Islet of Langerhans (tissue), 1 donor: ENCODE results near the gene BMP2K.

Experiments used
- FAIRE-seq: peaks from one replicate; lab custom pipeline; 2011; peaks lifted over from hg19 to GRCh38; lab: Jason Lieb, UNC

The BMP2K gene

GRCh38 chr4:78776079-78776728 is at the start of gene BMP2K:
Gene BMP2K (plus strand): TSS chr4:78776350. CDS start chr4:78776544, 194 bp downstream.
- no peak for FAIRE-seq

GRCh38 chr4:78726546-78726945 is 49.6 kb upstream of the BMP2K start:
- FAIRE-seq = no peak

- no peak for FAIRE-seq
Observed at GRCh38 chr4:78732332-78733104, 43.6 kb upstream of the BMP2K start.

- no peak for FAIRE-seq
Observed at GRCh38 chr4:78734441-78735162, 41.5 kb upstream of the BMP2K start.

- FAIRE-seq = no peak
Observed at GRCh38 chr4:78735697-78736096, 40.5 kb upstream of the BMP2K start.

GRCh38 chr4:78737035-78737434 is 39.1 kb upstream of the BMP2K start:
- FAIRE-seq = no peak

GRCh38 chr4:78737973-78738372 is 38.2 kb upstream of the BMP2K start:
- FAIRE-seq = no peak

- FAIRE-seq = no peak
Observed at GRCh38 chr4:78742300-78742699, 33.9 kb upstream of the BMP2K start.

GRCh38 chr4:78747475-78747922 is 28.7 kb upstream of the BMP2K start:
- no peak for FAIRE-seq

- FAIRE-seq = no peak
Observed at GRCh38 chr4:78748381-78748780, 27.8 kb upstream of the BMP2K start.

- FAIRE-seq = no peak
Observed at GRCh38 chr4:78749258-78749971, 26.7 kb upstream of the BMP2K start.

GRCh38 chr4:78749972-78750727 is 26.0 kb upstream of the BMP2K start:
- FAIRE-seq = no peak

- no peak for FAIRE-seq
Observed at GRCh38 chr4:78753091-78753490, 23.1 kb upstream of the BMP2K start.

GRCh38 chr4:78754872-78755271 is 21.3 kb upstream of the BMP2K start:
- no peak for FAIRE-seq

GRCh38 chr4:78756137-78756536 is 20.0 kb upstream of the BMP2K start:
- no peak for FAIRE-seq

- FAIRE-seq = no peak
Observed at GRCh38 chr4:78756776-78757175, 19.4 kb upstream of the BMP2K start.

GRCh38 chr4:78757574-78757973 is 18.6 kb upstream of the BMP2K start:
- FAIRE-seq = no peak

GRCh38 chr4:78758085-78758484 is 18.1 kb upstream of the BMP2K start:
- no peak for FAIRE-seq

GRCh38 chr4:78762529-78762928 is 13.6 kb upstream of the BMP2K start:
- FAIRE-seq = no peak

- no peak for FAIRE-seq
Observed at GRCh38 chr4:78763251-78763650, 12.9 kb upstream of the BMP2K start.

GRCh38 chr4:78763763-78764387 is 12.3 kb upstream of the BMP2K start:
- no peak for FAIRE-seq
